Raji (cell line): ENCODE measurements around the gene CXCL16.

Source experiments
- POLR2A ChIP-seq: IDR thresholded peaks from 2 replicates; pipeline ENCODE4 v1.6.1; 2011; ENCODE audit warnings: low read depth, low read length, control low read depth; ENCODE audit not compliant: insufficient read depth

CXCL16 gene

GRCh38 chr17:4739122-4740024 is at the start of gene CXCL16, which contains the start of gene ZMYND15:
TSS of gene CXCL16 (minus strand) at chr17:4739928. CDS start at chr17:4739339, 589 bp downstream.
TSS of gene ZMYND15 (plus strand) at chr17:4739833. CDS start at chr17:4740549, 716 bp downstream.
- TF ChIP-seq POLR2A: no peak

GRCh38 chr17:4788807-4789700 is 49.3 kb upstream of the CXCL16 start, which contains the start of gene GLTPD2:
TSS of gene GLTPD2 (plus strand) at chr17:4788964. CDS start at chr17:4789012, 48 bp downstream.
- no peak for TF ChIP-seq POLR2A

- no peak for TF ChIP-seq POLR2A
Measured at GRCh38 chr17:4788159-4788806, 48.6 kb upstream of the CXCL16 start.

- TF ChIP-seq POLR2A: no peak
Measured at GRCh38 chr17:4786516-4786915, 46.8 kb upstream of the CXCL16 start.

- TF ChIP-seq POLR2A: no peak
Measured at GRCh38 chr17:4786106-4786511, 46.4 kb upstream of the CXCL16 start, which contains the start of gene VMO1. TSS of gene VMO1 (minus strand) at chr17:4786364. CDS start at chr17:4786352, 12 bp downstream.

- TF ChIP-seq POLR2A: no peak
Measured at GRCh38 chr17:4785311-4786105, 45.8 kb upstream of the CXCL16 start.

- no peak for TF ChIP-seq POLR2A
Measured at GRCh38 chr17:4782652-4783051, 42.9 kb upstream of the CXCL16 start.

- TF ChIP-seq POLR2A: no peak
Measured at GRCh38 chr17:4780325-4780955, 40.7 kb upstream of the CXCL16 start.

- TF ChIP-seq POLR2A: no peak
Measured at GRCh38 chr17:4777969-4778760, 38.4 kb upstream of the CXCL16 start.

- no peak for TF ChIP-seq POLR2A
Measured at GRCh38 chr17:4772235-4772613, 32.5 kb upstream of the CXCL16 start.

GRCh38 chr17:4771519-4772234 is 31.9 kb upstream of the CXCL16 start, which contains the start of gene TM4SF5:
TSS of gene TM4SF5 (plus strand) at chr17:4771886. CDS start at chr17:4771923, 37 bp downstream.
- no peak for TF ChIP-seq POLR2A

GRCh38 chr17:4769628-4770027 is 29.9 kb upstream of the CXCL16 start:
- TF ChIP-seq POLR2A: no peak
